Right kidney (tissue), 1 donor: ENCODE data around the gene SLC25A47.
"Not testable (repeated sequence)": the region's sequence is repeated elsewhere in the genome, so short reads cannot be mapped to it uniquely, and the experiment has no call there.

Source experiments
- DNase-seq: peaks from one replicate; pipeline ENCODE4 v3.0.0-alpha.2; 2016

The SLC25A47 gene

GRCh38 chr14:100325231-100325632 is 2.1 kb downstream of the SLC25A47 start:
- no peak for DNase-seq

- no peak for DNase-seq
Measured at GRCh38 chr14:100325958-100326357, 2.8 kb downstream of the SLC25A47 start.

GRCh38 chr14:100327128-100327527 is 4.0 kb downstream of the SLC25A47 start:
- no peak for DNase-seq

- DNase-seq, result no peak
Measured at GRCh38 chr14:100328495-100329163, 5.5 kb downstream of the SLC25A47 start.

GRCh38 chr14:100329233-100330006 is 6.3 kb downstream of the SLC25A47 start:
- no peak for DNase-seq

GRCh38 chr14:100330007-100330344 is 6.8 kb downstream of the SLC25A47 start:
- DNase-seq, result no peak

GRCh38 chr14:100330388-100330931 is 7.3 kb downstream of the SLC25A47 start:
- DNase-seq, result no peak

- no peak for DNase-seq
Measured at GRCh38 chr14:100332071-100332639, 9.0 kb downstream of the SLC25A47 start.

GRCh38 chr14:100332797-100333196 is 9.7 kb downstream of the SLC25A47 start:
- no peak for DNase-seq

- DNase-seq, result no peak
Measured at GRCh38 chr14:100333311-100333710, 10.2 kb downstream of the SLC25A47 start.

- no peak for DNase-seq
Measured at GRCh38 chr14:100333827-100334226, 10.7 kb downstream of the SLC25A47 start.

- no peak for DNase-seq
Measured at GRCh38 chr14:100334904-100335303, 11.8 kb downstream of the SLC25A47 start.

GRCh38 chr14:100336618-100337530 is 13.7 kb downstream of the SLC25A47 start:
- DNase-seq, result no peak

- no peak for DNase-seq
Measured at GRCh38 chr14:100339766-100340422, 16.8 kb downstream of the SLC25A47 start.

- no peak for DNase-seq
Measured at GRCh38 chr14:100340423-100340813, 17.3 kb downstream of the SLC25A47 start.

- no peak for DNase-seq
Measured at GRCh38 chr14:100341301-100342031, 18.3 kb downstream of the SLC25A47 start.

- no peak for DNase-seq
Measured at GRCh38 chr14:100342195-100342594, 19.1 kb downstream of the SLC25A47 start.

- DNase-seq, result not testable (repeated sequence)
Measured at GRCh38 chr14:100342826-100343225, 19.7 kb downstream of the SLC25A47 start.

- DNase-seq, result not testable (repeated sequence)
Measured at GRCh38 chr14:100344657-100345056, 21.5 kb downstream of the SLC25A47 start.

- no peak for DNase-seq
Measured at GRCh38 chr14:100345711-100346110, 22.6 kb downstream of the SLC25A47 start.
